HL-60 (cell line): ENCODE measurements around the gene EAF1.

Experiments used
- GABPA ChIP-seq: IDR thresholded peaks from 2 replicates; pipeline ENCODE4 v1.6.1; 2012; ENCODE audit warnings: low read depth
- POLR2AphosphoS5 ChIP-seq: IDR thresholded peaks from 2 replicates; pipeline ENCODE4 v1.6.1; 2012; ENCODE audit warnings: low read depth
- SPI1 ChIP-seq: IDR thresholded peaks from 2 replicates; pipeline ENCODE4 v1.6.1; 2012; ENCODE audit warnings: low read depth, mild to moderate bottlenecking, borderline replicate concordance
- TF ChIP-seq, protein P1 (sequence below): IDR thresholded peaks from one replicate; pipeline ENCODE4 v1.5.1; 2011; ENCODE audit warnings: low read length, control low read depth, inconsistent platforms; ENCODE audit not compliant: insufficient read depth
- TF ChIP-seq, protein P2 (sequence below): IDR thresholded peaks from 2 replicates; pipeline ENCODE4 v1.6.1; 2012; ENCODE audit warnings: low read depth; ENCODE audit not compliant: insufficient replicate concordance

DNA sequence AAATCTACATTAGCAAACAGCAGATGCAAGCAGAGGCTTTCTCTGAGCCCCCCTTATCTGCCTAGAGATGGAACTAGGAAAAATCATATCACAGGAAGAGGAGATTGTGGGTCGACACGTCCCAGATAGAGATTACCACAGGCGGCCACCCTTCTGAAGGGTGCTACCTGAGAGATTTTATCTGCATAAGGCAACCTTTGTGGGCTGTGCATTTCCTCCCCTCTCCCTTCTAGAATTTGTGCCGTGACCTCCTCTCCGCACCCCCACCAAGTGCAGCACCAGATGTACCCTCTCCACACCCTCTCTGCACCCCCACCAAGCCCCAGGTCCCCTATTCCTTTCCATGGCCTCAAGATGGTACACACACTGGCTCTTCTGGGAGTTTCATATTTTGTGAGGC, 27.4 kb upstream of the EAF1 start:
- TF ChIP-seq, protein P1, sequence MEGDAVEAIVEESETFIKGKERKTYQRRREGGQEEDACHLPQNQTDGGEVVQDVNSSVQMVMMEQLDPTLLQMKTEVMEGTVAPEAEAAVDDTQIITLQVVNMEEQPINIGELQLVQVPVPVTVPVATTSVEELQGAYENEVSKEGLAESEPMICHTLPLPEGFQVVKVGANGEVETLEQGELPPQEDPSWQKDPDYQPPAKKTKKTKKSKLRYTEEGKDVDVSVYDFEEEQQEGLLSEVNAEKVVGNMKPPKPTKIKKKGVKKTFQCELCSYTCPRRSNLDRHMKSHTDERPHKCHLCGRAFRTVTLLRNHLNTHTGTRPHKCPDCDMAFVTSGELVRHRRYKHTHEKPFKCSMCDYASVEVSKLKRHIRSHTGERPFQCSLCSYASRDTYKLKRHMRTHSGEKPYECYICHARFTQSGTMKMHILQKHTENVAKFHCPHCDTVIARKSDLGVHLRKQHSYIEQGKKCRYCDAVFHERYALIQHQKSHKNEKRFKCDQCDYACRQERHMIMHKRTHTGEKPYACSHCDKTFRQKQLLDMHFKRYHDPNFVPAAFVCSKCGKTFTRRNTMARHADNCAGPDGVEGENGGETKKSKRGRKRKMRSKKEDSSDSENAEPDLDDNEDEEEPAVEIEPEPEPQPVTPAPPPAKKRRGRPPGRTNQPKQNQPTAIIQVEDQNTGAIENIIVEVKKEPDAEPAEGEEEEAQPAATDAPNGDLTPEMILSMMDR: no peak
- TF ChIP-seq, protein P2, sequence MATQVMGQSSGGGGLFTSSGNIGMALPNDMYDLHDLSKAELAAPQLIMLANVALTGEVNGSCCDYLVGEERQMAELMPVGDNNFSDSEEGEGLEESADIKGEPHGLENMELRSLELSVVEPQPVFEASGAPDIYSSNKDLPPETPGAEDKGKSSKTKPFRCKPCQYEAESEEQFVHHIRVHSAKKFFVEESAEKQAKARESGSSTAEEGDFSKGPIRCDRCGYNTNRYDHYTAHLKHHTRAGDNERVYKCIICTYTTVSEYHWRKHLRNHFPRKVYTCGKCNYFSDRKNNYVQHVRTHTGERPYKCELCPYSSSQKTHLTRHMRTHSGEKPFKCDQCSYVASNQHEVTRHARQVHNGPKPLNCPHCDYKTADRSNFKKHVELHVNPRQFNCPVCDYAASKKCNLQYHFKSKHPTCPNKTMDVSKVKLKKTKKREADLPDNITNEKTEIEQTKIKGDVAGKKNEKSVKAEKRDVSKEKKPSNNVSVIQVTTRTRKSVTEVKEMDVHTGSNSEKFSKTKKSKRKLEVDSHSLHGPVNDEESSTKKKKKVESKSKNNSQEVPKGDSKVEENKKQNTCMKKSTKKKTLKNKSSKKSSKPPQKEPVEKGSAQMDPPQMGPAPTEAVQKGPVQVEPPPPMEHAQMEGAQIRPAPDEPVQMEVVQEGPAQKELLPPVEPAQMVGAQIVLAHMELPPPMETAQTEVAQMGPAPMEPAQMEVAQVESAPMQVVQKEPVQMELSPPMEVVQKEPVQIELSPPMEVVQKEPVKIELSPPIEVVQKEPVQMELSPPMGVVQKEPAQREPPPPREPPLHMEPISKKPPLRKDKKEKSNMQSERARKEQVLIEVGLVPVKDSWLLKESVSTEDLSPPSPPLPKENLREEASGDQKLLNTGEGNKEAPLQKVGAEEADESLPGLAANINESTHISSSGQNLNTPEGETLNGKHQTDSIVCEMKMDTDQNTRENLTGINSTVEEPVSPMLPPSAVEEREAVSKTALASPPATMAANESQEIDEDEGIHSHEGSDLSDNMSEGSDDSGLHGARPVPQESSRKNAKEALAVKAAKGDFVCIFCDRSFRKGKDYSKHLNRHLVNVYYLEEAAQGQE: no peak
- TF ChIP-seq POLR2AphosphoS5 (no peak), GABPA (no peak), SPI1 (no peak)
